GM21723 (cell line): ENCODE data around the gene TMEM131L.

ENCODE experiments used
- ATAC-seq: cut with Tn5 transposase; IDR thresholded peaks from one replicate; pipeline ENCODE4 v1.9.1; 2021; ENCODE audit warnings: mild to moderate bottlenecking, moderate library complexity; ENCODE audit not compliant: unreplicated experiment

TMEM131L gene

GRCh38 chr4:153474251-153474650 is 8.1 kb downstream of the TMEM131L start:
- no peak for ATAC-seq

- ATAC-seq, result no peak
These were observed 10.8 kb downstream of the TMEM131L start for GRCh38 chr4:153476829-153477574.

GRCh38 chr4:153479101-153479500 is 12.9 kb downstream of the TMEM131L start:
- ATAC-seq, result no peak

GRCh38 chr4:153480704-153481103 is 14.5 kb downstream of the TMEM131L start:
- ATAC-seq, result peak; percentile 26

GRCh38 chr4:153481478-153481877 is 15.3 kb downstream of the TMEM131L start:
- ATAC-seq, result no peak

GRCh38 chr4:153483432-153484418 is 17.6 kb downstream of the TMEM131L start:
- no peak for ATAC-seq

- no peak for ATAC-seq
These were observed 19.2 kb downstream of the TMEM131L start for GRCh38 chr4:153485359-153485758.

GRCh38 chr4:153485860-153486259 is 19.7 kb downstream of the TMEM131L start:
- ATAC-seq, result no peak

- peak; percentile 14 for ATAC-seq
These were observed 20.4 kb downstream of the TMEM131L start for GRCh38 chr4:153486281-153487151.

GRCh38 chr4:153488006-153488891 is 22.1 kb downstream of the TMEM131L start:
- ATAC-seq, result peak; percentile 55

GRCh38 chr4:153489856-153490558 is 23.8 kb downstream of the TMEM131L start:
- ATAC-seq, result no peak

- ATAC-seq, result no peak
These were observed 24.9 kb downstream of the TMEM131L start for GRCh38 chr4:153490985-153491483.

GRCh38 chr4:153494562-153494961 is 28.4 kb downstream of the TMEM131L start:
- ATAC-seq, result no peak

GRCh38 chr4:153495480-153496193 is 29.5 kb downstream of the TMEM131L start:
- no peak for ATAC-seq

- peak; percentile 44 for ATAC-seq
These were observed 31.0 kb downstream of the TMEM131L start for GRCh38 chr4:153497091-153497531.

GRCh38 chr4:153497988-153498967 is 32.1 kb downstream of the TMEM131L start:
- peak; percentile 60 for ATAC-seq

GRCh38 chr4:153499005-153499404 is 32.8 kb downstream of the TMEM131L start:
- no peak for ATAC-seq
